ENCODE data around the gene OR4D10.
"Not testable (repeated sequence)": the region's sequence is repeated elsewhere in the genome, so short reads cannot be mapped to it uniquely, and the experiment has no call there.

The OR4D10 gene

DNA sequence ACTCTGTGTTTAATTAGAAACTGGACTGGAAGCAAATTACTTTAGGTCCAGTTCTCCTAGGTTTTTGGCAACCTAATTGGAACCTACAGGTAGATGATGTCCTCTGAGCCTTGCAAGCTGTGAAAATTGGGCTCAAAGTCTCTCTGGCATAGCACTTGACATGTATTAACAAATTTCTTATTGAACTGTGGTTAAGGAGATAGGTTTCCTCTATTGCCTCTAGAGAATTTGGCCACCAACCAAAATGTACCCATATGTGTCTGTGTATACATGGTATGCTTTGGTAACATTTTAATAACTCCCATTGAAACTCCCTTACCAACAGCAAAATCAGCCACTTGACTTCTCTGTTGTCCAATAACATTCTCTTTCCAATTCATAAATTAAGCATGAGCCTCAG lies at the start of gene OR4D10:
OR4D10 (plus strand) TSS at position 301 of the 400 bp plus-strand sequence. CDS start 4,115 bp downstream, outside the sequence.
- no peak for DNase-seq

DNA sequence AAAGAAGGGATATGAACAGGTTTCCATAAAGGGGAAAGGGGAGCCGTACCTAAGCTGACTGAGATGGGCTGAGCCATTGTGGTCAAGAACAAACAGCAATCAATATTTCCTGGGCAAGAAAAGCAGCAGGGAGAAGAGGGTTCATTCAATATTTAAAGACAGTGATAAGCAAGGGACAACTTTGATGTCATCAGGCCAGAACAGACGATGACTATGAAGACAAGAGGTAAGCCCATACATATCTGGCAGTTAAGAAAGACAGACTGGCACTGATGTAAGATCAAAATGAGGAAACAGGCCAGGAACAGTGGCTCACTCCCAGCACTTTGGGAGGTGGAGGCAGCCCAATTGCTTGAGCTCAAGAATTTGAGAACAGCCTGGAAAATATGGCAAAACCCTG lies 49.3 kb upstream of the OR4D10 start:
- no peak for DNase-seq

DNA sequence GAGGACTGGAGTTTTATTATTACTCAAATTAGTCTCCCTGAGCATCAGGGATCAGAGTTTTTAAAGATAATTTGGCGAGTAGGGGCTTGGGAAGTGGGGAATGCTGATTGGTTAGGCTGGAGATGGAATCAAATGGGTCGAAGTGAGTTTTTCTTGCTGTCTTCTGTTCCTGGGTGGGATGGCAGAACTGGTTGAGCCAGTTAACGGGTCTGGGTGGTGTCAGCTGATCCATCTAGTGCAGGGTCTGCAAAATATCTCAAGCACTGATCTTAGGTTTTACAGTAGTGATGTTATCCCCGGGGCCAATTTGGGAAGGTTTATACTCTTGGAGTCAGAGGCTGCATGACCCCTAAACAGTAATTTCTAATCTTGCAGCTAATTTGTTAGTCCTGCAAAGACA lies 48.0 kb upstream of the OR4D10 start:
- no peak for DNase-seq

DNA sequence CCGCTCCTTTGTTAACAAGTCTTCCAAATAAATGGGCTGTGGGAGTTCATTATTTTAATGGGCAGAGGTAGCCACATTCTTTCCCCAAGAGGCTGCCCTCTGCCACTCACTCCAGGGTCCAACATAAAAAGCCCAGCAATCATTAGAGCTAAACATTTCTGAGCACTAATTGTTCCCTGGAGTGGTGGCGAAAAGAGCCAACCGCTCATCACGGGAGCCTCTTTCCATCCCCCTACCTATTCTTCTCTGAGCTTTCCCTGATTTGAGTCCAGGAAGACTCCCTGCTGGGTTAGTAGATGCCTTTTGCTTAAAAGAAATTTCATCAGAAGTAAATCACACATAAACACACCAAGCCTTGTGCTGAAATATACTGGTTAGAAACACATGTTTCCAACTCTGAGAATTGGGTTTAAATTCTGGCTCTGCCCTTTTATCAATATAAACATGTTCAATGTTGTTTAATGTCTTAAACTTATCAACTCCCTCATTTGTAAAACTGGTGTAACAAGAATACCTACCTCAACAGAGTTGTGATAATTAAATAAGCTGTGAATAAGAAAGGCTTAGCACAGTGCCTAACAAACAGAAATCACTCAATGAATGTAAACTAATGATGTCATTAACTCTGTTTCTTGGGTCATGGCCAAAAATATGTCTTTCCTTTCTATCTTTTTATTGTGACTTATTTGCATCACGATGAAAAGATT lies 46.6 kb upstream of the OR4D10 start, which contains the start of gene OR5A2:
OR5A2 (minus strand) TSS at position 53 of the 707 bp plus-strand sequence. CDS start 3,460 bp downstream, outside the sequence.
- DNase-seq, result no peak

DNA sequence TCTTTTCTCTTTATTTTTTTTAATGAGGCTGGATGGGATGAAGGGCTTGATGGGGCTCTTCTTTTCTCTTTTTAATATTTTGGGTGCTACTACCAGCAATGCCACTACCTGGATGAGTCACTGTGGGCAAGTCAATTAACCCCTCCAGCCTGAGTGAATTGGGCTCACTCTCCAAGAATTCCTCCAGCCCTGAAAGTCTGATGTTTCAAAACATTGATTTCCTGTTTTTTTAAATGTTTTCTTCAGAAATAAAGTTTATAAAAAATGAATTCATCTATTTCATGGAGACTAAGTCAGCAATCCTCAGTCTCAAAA lies 46.1 kb upstream of the OR4D10 start:
- DNase-seq, result no peak

DNA sequence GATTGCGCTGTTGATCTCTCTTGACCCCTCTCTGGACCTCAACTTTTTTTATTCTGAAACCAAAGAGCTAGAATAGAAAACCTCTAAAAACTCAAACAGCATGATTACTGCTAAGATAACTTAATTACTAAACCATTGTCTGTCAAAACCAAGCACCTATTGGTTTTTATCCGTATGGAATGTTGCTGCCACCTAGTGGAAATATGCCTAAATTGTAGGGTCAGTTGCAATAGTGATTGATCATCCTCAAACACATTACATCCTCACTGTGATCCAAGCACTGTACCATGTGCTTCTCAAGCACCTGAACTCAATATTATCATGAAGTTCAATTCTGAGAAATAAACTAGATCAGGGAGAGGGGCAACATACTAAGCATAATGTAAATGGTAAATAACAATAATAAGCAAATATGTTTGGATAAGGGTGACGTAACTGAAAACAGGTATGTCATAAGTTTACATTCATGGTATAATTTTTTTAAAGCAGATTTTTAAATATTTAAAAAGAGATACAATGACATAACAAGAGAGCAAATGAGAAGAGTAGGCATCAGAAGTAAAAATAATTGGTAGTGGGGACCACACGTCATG lies 43.1 kb upstream of the OR4D10 start:
- DNase-seq, result no peak

DNA sequence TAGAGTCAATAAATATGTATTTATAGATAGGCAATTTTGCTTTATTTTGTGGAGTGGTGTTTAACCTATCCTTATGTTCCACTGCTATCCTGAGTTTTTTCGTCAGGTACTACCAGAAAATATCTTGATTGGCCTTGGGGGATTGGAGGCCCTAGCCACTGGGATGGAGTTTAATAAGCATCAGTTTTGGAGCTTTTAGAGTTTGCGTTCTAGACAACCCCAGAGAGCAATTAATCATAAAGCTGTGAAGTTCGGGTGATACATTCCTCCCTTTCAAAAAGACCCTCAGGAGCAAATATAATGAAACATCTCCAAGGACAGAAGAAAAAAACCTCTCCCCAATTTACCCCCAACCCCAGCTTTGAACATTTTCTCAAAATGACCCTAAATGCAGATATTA lies 36.9 kb upstream of the OR4D10 start, which contains the start of gene OR5A1:
OR5A1 (plus strand) TSS at position 301 of the 400 bp plus-strand sequence. CDS start 6,700 bp downstream, outside the sequence.
- no peak for DNase-seq

DNA sequence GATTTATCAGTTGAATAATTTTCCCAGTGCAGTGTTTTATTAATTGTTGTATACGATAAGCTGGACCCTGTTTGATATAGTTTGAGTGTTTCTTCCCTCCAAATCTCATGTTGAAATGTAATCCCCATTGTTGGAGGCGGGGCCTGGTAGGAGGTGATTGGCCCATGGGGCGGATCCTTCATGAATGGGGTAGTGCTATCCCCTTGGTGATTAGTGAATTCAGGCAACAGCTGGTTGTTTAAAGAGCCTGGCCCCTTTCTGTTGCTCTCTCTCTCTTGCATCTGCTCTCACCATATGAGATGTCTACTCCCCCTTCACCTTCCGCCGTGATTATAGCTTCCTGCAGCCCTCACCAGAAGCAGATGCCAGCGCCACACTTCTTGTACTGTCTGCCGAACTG lies 35.3 kb upstream of the OR4D10 start:
- DNase-seq, result no peak

DNA sequence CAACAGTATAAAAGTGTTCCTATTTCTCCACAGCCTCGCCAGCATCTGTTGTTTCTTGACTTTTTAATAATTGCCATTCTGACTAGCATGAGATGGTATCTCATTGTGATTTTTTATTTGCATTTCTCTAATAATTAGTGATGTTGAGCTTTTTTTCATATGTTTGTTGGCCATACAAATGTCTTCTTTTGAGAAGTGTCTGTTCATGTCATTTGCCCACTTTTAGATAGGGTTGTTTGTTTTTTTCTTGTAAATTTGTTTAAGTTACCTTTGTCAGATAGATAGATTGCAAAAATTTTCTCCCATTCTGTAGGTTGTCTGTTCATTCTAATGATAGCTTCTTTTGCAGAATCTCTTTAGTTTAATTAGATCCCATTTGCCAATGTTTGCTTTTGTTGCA lies 27.5 kb upstream of the OR4D10 start:
- not testable (repeated sequence) for DNase-seq

DNA sequence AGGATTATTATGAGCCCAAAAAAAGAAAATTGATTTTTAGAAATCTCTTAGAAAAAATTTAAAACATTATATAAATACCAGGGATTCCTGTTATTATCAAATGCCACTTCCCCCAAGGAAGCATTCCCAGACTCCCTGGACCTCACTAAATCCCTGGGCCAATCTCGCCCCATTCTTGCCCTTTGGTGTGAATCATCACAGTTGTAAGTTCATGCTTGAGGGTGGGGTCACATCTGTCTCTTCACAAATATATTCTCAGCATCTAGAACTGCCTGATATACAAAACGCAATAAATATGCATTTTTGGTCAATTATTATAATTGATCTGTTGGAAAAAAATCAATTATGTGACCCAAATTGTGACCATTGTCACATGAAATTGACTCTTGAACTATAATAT lies 24.6 kb upstream of the OR4D10 start:
- no peak for DNase-seq

DNA sequence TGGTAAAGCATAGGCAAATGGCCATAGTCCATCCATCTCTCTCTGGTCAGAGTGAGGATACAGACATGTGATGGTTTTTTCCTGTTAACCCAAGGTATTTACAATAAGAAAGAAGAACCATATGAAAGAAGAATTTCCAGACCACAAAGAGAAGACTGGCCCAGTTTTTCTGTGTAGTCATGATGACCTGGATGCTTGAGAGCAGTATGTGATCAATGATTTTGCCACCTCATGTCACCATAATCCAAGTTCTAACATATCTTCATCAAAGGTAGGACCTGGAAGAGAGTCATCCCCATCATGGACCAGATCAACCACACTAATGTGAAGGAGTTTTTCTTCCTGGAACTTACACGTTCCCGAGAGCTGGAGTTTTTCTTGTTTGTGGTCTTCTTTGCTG lies 16.5 kb upstream of the OR4D10 start, which contains the start of gene OR4D6:
OR4D6 (plus strand) TSS at position 301 of the 400 bp plus-strand sequence; CDS start at position 301, 0 bp downstream.
- no peak for DNase-seq

DNA sequence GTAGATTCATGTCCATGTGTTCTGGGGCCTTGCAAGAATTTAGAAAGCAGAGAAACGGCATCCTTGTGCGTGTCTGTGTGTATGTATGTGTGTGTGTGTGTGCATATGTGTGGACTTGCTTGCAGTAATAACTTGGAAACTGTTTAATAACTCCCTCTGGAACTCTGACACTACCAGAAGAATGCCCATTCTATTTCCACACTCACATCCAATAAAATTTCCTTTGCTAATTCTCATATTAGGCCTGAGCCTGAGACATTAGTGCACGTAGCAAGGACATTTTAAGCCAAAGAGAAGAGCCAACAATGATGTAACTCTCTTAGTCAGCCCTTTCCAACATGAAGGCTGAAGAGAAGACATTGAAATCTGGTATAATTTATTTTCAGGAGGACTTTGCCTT lies 13.2 kb upstream of the OR4D10 start:
- no peak for DNase-seq

DNA sequence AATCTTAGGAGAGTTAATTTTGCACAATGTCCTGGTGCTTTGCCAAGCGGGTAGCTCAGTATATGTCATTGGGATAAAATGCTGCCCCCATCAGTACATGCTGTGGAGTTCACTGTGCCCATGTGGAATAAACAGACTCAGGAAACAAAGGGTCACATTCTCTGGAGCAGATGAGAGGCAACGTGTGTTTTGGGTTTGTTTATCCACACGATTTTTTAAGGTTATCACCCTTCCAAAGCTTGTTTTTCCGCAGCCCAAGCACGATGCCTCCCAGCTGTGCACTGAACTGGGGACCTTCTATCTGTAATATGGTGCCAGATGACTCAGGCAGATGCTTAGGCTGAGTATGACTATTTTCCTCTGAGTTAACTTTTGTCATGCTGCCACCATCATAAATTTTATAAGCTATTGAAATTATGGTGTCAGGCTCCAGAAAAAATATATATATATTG lies 9.9 kb upstream of the OR4D10 start:
- DNase-seq, result no peak

DNA sequence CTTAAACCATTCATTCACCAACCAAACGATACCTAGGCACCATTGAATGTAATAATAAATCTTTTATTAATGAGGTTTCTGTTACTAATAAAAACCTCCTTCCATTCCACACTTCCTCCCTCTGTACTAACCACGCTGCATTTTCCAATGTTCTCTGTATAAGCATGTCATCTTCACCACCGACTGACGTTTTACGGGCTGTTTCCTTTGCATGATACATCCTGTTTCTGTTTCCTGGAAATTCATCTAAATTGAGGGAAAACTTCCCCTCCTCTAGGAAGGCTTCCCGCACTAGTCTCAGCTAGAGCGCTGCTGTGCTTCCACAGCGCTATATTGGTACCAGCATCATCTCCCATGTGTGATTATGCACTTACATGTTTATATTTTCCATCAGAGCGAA lies 2.1 kb downstream of the OR4D10 start:
- DNase-seq, result no peak

DNA sequence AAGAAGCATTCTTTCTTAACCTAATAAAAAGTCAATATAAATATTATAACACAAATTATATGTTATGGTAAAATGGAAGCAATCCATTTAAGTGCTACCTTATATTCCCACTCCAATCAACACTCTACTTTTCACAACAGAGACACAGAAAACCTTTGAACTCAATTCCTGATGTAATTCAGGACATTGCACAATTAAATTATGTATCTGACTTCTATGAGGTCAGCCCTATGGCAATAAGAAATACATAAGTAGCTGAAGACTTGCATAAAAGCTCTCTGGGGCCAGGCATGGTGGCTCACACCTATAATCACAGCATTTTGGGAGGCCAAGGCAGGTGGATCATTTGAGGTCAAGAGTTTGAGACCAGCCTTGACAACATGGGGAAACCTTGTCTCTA lies 6.8 kb downstream of the OR4D10 start:
- DNase-seq, result no peak

DNA sequence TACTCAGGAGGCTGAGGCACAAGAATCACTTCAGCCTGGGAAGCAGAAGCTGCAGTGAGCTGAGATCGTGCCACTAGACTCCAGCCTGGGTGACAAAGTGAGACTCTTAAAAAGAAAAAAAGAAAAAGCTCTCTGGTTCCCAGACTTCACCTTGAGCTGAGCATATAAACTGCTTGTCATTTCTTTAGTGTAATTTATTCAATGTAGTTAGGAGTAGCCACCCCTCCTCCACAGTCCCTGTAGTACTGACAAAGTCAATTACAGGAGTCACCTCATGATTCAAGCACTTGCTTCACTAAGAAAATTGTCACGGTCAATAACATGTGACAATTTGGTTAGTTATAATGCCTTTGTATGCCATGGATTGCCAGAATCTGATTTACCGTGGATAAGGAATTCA lies 7.2 kb downstream of the OR4D10 start:
- no peak for DNase-seq

DNA sequence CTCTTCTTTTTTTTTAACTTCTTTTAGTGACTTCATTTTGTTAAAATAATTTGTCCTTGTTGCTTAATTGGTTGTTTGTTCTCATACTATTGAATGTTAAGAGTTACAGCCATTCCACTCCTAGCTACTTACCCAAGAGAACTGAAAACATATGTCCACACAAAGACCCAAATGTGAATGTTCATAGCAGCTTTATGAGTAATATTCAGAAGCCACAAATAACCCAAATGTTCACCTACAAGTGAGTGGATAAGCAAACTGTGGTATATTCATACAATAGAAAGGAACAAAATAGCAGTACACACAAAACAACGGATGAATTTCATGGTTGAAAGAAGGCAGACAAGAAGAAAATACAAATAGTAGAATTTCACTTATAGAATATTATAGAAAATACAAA lies 28.8 kb downstream of the OR4D10 start:
- DNase-seq, result no peak

DNA sequence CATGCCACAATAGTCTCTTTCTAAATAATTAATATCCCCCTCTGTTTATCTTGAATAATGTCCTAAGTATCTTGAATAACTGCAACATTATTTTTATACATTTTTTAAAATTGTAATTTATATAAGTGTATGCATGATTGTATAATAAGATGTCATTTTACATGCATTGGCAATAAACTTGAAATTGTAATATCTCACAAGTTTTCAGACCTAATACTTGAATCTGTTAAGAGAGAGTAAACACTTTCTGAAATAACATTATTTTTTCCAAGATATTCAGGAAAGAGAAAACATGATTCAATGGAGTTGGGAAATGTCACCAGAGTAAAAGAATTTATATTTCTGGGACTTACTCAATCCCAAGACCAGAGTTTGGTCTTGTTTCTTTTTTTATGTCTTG lies 30.2 kb downstream of the OR4D10 start, which contains the start of gene OR4D11:
OR4D11 (plus strand) TSS at position 301 of the 400 bp plus-strand sequence; CDS start at position 301, 0 bp downstream.
- no peak for DNase-seq

DNA sequence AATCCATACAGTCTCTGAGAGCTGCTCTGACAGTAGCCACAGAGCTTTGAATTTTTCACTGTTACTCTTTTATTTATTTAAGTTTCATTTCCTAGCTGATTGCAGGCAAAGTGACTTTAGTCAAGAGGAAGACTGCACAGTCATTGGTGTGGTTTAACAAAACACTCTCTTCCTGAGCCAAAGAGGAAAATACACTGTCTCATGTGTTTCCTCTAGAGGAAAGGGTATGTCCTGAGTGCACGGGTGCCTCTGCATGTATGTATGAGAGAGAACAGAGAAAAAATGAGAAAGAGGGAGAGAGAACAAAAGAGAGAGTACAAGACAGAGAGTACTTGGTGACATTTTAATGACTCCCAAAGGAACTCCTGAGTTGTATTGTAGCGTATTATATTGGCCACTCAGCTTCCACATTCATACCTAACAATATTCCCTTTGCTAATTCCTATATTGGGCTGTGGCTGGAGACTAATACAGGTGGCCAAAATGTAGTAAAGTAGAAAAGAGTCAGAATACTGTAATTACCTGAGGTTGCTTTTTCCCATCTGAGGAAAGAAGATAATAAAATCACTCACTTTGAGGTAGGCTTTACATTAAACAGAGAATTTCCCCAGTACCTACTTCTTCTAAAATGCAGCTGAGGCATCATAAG lies 38.0 kb downstream of the OR4D10 start, which contains the start of gene OR4D9:
OR4D9 (plus strand) TSS at position 599 of the 649 bp plus-strand sequence. CDS start 3,374 bp downstream, outside the sequence.
- DNase-seq, result no peak

DNA sequence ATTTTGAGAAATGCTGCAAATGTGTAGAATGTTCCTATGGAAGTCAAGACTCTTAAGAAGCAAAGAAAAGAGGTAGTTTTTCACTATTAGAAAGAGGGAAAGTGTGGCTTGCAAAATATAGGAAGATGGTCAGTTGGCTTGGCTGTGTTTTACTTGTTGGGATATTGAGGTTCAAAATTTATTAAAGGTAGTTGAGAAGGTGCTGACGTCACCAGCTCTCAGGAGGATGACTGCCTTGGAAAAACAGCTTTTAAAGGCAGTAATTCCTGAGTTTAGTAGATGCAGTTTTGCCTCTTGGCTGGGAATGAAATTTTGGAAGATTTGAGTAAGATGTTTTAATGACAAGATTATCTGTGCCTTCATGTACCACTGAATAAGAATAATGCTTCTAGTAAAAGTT lies 38.6 kb downstream of the OR4D10 start:
- no peak for DNase-seq

DNA sequence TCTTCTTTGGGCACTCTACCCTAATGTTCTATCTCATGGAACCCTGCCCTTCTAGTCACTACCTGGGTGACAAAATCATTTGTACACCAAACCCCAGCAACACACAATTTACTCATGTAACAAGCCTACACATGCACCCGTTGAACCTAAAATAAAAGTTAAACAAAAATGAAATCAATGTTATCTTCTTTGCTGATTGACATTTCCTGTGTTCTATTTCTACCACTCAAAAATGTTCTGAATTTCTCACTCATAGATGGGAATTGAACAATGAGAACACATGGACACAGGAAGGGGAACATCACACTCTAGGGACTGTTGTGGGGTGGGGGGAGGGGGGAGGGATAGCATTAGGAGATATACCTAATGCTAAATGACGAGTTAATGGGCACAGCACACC lies 47.0 kb downstream of the OR4D10 start:
- DNase-seq, result not testable (repeated sequence)

DNA sequence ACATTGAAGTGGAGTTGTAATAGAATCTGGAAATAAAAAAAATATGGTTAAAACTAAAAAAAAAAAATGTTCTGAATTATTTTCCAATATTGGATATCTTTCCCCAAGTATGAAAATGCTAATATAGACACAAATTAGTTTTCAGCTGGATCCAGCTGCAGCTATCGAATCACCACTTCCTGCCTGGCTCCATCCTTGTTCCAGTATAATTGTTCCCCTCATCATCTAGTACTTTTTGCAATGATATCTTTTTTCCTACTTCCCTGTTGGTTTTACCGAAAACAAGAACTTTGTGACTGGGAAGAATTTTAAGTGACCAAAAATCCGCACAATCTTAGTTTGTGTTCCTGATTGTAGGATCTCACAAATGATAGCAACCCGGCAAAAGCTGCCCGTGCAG lies 47.6 kb downstream of the OR4D10 start:
- DNase-seq, result no peak

DNA sequence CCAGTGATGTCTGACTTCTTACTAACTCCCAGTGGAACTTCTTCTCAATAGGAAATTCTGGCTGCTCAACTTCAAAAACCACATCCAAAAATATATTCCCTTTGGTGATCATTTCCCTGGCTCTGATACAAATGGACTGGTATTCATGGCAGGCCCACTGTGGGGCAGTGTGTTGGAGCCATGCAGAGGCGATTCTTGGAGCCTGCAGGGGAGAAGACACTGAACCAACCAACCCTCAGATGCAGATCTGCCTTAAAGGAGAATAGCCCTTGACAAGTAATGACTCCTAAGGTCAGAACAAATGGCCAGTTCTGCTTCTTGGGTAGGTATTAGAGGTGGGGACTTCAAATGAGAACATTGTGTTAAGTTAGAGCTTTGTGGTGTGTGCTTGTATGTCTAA lies 50.4 kb downstream of the OR4D10 start:
- no peak for DNase-seq

DNA sequence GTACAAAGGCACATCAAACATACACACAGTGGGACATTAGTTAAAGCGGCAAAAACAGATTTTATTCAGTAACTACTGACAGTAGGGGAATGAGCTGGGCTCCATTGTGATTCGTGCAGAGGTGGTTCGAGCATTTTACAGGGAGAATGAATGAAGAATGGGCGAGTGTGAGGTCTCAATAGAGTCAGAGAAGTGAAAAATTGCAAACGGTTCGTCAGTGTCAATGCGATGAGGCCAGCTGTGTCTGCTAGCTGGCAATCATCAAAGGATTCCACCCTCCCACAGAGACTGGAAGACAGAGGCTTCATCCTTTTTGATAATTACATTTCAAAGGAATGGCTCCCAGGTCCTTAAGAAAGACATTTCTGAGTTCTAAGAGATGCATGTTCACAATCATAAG lies 55.6 kb downstream of the OR4D10 start:
- DNase-seq, result no peak

Measured in activated naive CD4-positive, alpha-beta T cell treated with Interleukin-2 at 50 U/mL for 16 hours (primary cell).